BLaER1 (cell line): ENCODE measurements around the gene PBRM1.
"Not testable (repeated sequence)": the region's sequence is repeated elsewhere in the genome, so short reads cannot be mapped to it uniquely, and the experiment has no call there.

Source experiments
- H3K27ac ChIP-seq: shearing (Covaris generic); formaldehyde crosslinking; 2 replicates; pipeline ENCODE4 v1.8.1; 2022
- H3K27me3 ChIP-seq: shearing (Covaris generic); formaldehyde crosslinking; 2 replicates; pipeline ENCODE4 v1.8.1; 2022
- H3K36me3 ChIP-seq: shearing (Covaris generic); formaldehyde crosslinking; 2 replicates; pipeline ENCODE4 v1.8.1; 2022
- H3K4me1 ChIP-seq: shearing (Covaris generic); formaldehyde crosslinking; 2 replicates; pipeline ENCODE4 v1.8.1; 2022
- H3K4me2 ChIP-seq: shearing (Covaris generic); formaldehyde crosslinking; 2 replicates; pipeline ENCODE4 v1.8.1; 2022
- H3K4me3 ChIP-seq: shearing (Covaris generic); formaldehyde crosslinking; 2 replicates; pipeline ENCODE4 v1.8.1; 2022
- H3K9ac ChIP-seq: shearing (Covaris generic); formaldehyde crosslinking; 2 replicates; pipeline ENCODE4 v1.8.1; 2022
- H3K9me3 ChIP-seq: shearing (Covaris generic); formaldehyde crosslinking; 2 replicates; pipeline ENCODE4 v1.8.1; 2022
- H4K20me1 ChIP-seq: shearing (Covaris generic); formaldehyde crosslinking; 2 replicates; pipeline ENCODE4 v1.8.1; 2022
- Cebpa-rat ChIP-seq: shearing (Covaris generic); IDR thresholded peaks from 2 replicates; pipeline ENCODE4 v1.8.1; 2022

Gene PBRM1

DNA sequence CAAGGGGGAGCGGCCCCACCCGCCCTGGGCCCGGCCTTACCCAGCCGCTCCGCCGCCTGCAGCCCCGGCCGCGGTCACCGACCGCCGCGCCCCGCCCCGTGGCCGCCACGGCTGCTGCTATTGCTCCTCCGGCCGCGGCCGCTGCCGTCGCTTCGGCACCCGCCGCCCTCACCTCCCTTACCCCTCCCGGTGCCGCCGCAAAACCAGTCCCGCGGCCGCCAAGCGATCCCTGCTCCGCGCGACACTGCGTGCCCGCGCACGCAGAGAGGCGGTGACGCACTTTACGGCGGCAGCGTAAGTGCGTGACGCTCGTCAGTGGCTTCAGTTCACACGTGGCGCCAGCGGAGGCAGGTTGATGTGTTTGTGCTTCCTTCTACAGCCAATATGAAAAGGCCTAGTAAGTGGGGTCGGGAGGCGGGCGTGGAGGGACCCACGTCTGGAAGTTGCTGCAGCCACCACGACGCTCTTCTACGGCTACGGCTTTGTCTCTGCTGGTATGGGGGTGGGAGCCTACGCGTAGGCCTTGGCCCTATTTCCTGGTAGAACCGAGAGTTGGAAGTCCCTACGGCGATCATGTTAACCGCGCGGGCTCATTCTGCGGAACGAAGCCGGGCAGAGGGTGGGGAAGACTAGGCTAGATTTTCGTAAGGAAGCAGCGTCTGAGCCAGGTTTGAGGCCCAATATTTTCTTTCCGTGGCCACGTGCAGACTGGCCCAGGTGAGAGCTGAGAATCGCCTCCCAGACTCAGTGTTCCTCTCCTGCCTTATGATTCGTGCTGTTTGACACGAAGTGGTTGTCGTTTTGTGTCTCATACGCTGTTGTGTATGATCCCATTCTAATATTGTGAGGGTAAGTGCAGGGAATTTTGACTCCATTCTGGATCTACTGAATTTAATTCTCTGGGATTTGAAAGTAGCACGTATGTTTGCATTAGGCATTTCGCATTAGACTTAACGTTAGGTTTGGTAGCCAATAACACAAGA, at the start of gene PBRM1, which contains the start of gene GNL3:
TSS of gene PBRM1 (minus strand) at position 205 of the 983 bp plus-strand sequence.
TSS of gene GNL3 (plus strand) at position 324 of the 983 bp plus-strand sequence. CDS start at position 385, 61 bp downstream.
- peaks cover 55% of the 10 kb centered on the region for H3K4me1 ChIP-seq

GRCh38 chr3:52733256-52733891, 47.7 kb upstream of the PBRM1 start:
- TF ChIP-seq Cebpa-rat: no peak
- H3K9me3 ChIP-seq: peaks cover 67% of the 10 kb centered on the region
- no peaks in the 10 kb centered on the region for H4K20me1 ChIP-seq
- H3K36me3 ChIP-seq: peaks cover 96% of the 10 kb centered on the region
- no peak overlapping the region for H3K27ac ChIP-seq
- H3K9ac ChIP-seq: no peak overlapping the region
- no peak overlapping the region for H3K4me2 ChIP-seq
- H3K4me3 ChIP-seq: no peak overlapping the region
- peaks cover 9% of the 10 kb centered on the region; the same call in 1 of the 2 replicates for H3K4me1 ChIP-seq
- no peaks in the 10 kb centered on the region for H3K27me3 ChIP-seq

More for the DNA sequence above, at the start of gene PBRM1, which contains the start of gene GNL3:
- H3K27me3 ChIP-seq: no peaks in the 10 kb centered on the region
- peak within 1 kb of the TSS; percentile 94 for H3K27ac ChIP-seq
- TF ChIP-seq Cebpa-rat: no peak
- peak within 1 kb of the TSS; percentile 82 for H3K4me2 ChIP-seq
- H4K20me1 ChIP-seq: peaks cover 77% of the 10 kb centered on the region
- no peaks in the 10 kb centered on the region for H3K9me3 ChIP-seq
- peaks cover 55% of the 10 kb centered on the region for H3K36me3 ChIP-seq
- H3K4me3 ChIP-seq: peak within 1 kb of the TSS; percentile 86
- peak within 1 kb of the TSS; percentile 97 for H3K9ac ChIP-seq

GRCh38 chr3:52731590-52731989, 45.9 kb upstream of the PBRM1 start:
- Histone ChIP-seq H3K36me3 (peaks cover 96% of the 10 kb centered on the region), H3K4me1 (peaks cover 9% of the 10 kb centered on the region; the same call in 1 of the 2 replicates), H3K4me2 (no peak overlapping the region), H3K4me3 (no peak overlapping the region), H3K27me3 (no peaks in the 10 kb centered on the region), H4K20me1 (no peaks in the 10 kb centered on the region), H3K9ac (no peak overlapping the region), H3K9me3 (peaks cover 84% of the 10 kb centered on the region), H3K27ac (no peak overlapping the region)
- TF ChIP-seq Cebpa-rat: no peak

DNA sequence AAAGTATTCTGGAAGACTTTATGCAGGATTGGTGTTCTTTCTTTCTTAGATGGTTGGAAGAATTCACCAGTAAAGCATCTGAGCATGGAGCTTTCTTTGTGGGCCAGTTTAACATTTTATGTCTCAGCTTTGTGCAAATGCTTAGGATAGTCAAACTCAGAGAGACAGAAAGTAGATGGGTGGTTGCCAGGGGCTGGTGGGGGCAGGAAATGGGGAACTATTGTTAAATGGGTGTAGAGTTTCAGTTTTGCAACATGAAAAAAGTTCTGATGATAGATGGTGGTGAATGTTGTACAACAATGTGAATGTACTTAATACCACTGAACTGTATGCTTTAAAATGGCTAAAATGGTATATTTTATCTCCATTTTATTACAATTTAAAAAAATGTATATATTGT, 45.0 kb upstream of the PBRM1 start:
- no peak overlapping the region for H3K4me2 ChIP-seq
- H3K9ac ChIP-seq: no peak overlapping the region
- no peak for TF ChIP-seq Cebpa-rat
- no peak overlapping the region for H3K27ac ChIP-seq
- no peaks in the 10 kb centered on the region for H3K27me3 ChIP-seq
- H3K36me3 ChIP-seq: peaks cover 89% of the 10 kb centered on the region
- H4K20me1 ChIP-seq: no peaks in the 10 kb centered on the region
- peaks cover 91% of the 10 kb centered on the region for H3K9me3 ChIP-seq
- H3K4me3 ChIP-seq: no peak overlapping the region
- peaks cover 9% of the 10 kb centered on the region; the same call in 1 of the 2 replicates for H3K4me1 ChIP-seq

GRCh38 chr3:52728753-52729152, 43.0 kb upstream of the PBRM1 start:
- Histone ChIP-seq H3K4me1 (peaks cover 13% of the 10 kb centered on the region), H3K36me3 (peaks cover 76% of the 10 kb centered on the region), H3K9me3 (peaks cover 91% of the 10 kb centered on the region)
- not testable (repeated sequence) for H3K27me3 ChIP-seq, H3K4me2 ChIP-seq, H3K4me3 ChIP-seq, H3K9ac ChIP-seq, H3K27ac ChIP-seq, H4K20me1 ChIP-seq

DNA sequence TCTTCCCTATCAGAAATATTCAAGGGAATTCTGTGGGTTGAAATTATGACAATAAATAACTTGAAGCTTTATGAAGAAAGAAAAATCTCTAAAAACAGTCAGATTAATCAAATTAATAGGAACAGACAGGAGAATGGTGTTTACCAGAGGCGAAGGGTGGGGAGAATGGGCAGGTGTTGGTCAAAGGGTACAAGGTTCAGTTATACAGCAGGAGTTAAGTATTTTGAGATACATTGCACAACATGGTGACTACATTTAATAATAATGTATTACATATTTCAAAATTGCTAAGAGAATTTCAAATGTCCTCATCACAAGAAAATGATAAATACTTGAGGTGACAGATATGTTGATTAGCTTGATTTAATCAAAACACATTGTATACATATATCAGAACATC, 38.8 kb upstream of the PBRM1 start:
- TF ChIP-seq Cebpa-rat: no peak
- Histone ChIP-seq H3K27ac (no peak overlapping the region), H3K27me3 (no peaks in the 10 kb centered on the region), H3K9ac (no peak overlapping the region), H4K20me1 (no peaks in the 10 kb centered on the region), H3K36me3 (peaks cover 46% of the 10 kb centered on the region), H3K9me3 (peaks cover 60% of the 10 kb centered on the region), H3K4me3 (no peak overlapping the region), H3K4me1 (peaks cover 43% of the 10 kb centered on the region), H3K4me2 (no peak overlapping the region)

GRCh38 chr3:52723935-52724334, 38.2 kb upstream of the PBRM1 start:
- peaks cover 45% of the 10 kb centered on the region for H3K36me3 ChIP-seq
- no peak overlapping the region for H3K4me2 ChIP-seq
- H3K27me3 ChIP-seq: no peaks in the 10 kb centered on the region
- TF ChIP-seq Cebpa-rat: no peak
- H3K27ac ChIP-seq: peak overlapping the region; percentile 89; the same call in 1 of the 2 replicates
- H3K4me3 ChIP-seq: no peak overlapping the region
- H4K20me1 ChIP-seq: no peaks in the 10 kb centered on the region
- peaks cover 60% of the 10 kb centered on the region for H3K9me3 ChIP-seq
- no peak overlapping the region for H3K9ac ChIP-seq
- peaks cover 49% of the 10 kb centered on the region for H3K4me1 ChIP-seq

DNA sequence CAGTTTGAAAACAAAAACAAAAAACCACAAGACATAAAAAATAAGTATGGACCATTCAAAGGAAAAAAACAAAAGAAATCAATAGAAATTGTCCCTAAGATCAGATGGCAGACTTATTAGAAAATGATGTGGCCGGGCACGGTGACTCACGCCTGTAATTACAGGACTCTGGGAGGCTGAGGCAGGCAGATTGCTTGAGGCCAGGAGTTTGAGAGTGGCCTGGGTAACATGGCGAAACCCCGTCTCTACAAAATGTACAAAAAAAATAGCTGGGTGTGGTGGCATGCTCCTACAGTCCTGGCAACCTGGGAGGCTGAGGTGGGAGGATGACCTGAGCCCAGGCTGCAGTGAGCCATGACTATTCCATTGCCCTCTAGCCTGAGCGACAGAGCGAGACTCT, 36.8 kb upstream of the PBRM1 start:
- H3K4me3 ChIP-seq: no peak overlapping the region
- peak overlapping the region; percentile 77 for H3K4me2 ChIP-seq
- peaks cover 44% of the 10 kb centered on the region for H3K36me3 ChIP-seq
- no peaks in the 10 kb centered on the region for H4K20me1 ChIP-seq
- H3K9me3 ChIP-seq: peaks cover 55% of the 10 kb centered on the region
- no peaks in the 10 kb centered on the region for H3K27me3 ChIP-seq
- TF ChIP-seq Cebpa-rat: no peak
- peak overlapping the region; percentile 89 for H3K27ac ChIP-seq
- peak overlapping the region; percentile 68; the same call in 1 of the 2 replicates for H3K9ac ChIP-seq
- peaks cover 57% of the 10 kb centered on the region for H3K4me1 ChIP-seq

DNA sequence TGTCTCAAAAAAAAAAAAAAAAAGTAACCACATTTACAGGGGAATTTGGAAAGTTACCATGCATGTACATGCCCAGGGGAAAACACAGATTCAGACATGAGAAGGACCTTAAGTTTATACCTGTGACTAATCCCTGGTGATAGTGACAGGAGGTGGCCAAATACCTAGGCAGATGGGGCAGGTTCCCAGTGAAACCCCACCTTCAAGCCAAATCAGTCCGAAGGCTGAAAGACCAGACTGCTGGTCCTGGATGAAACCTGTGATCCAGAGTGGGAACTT, 36.0 kb upstream of the PBRM1 start:
- Histone ChIP-seq H3K9ac (peak overlapping the region; percentile 68; the same call in 1 of the 2 replicates), H3K4me2 (peak overlapping the region; percentile 77), H3K27me3 (no peaks in the 10 kb centered on the region), H3K27ac (peak overlapping the region; percentile 89), H4K20me1 (no peaks in the 10 kb centered on the region), H3K4me1 (peaks cover 57% of the 10 kb centered on the region), H3K36me3 (peaks cover 44% of the 10 kb centered on the region), H3K9me3 (peaks cover 49% of the 10 kb centered on the region), H3K4me3 (peak overlapping the region; percentile 41)
- TF ChIP-seq Cebpa-rat: no peak
